Neural progenitor cell (in vitro differentiated cells): Measurements from ENCODE around the gene WWOX.

Experiments used
- CTCF ChIP-seq: fragments of 200-600 bp; sonication (generic); IDR thresholded peaks from 2 replicates; pipeline ENCODE4 v1.5.1; 2017; ENCODE audit warnings: antibody characterized with exemption, mild to moderate bottlenecking
- EZH2 ChIP-seq: fragments of 200-600 bp; sonication (generic); IDR thresholded peaks from 2 replicates; pipeline ENCODE4 v1.6.1; 2017; ENCODE audit warnings: antibody characterized with exemption, mild to moderate bottlenecking, moderate library complexity
- EZH2phosphoT487 ChIP-seq: fragments of 200-600 bp; sonication (generic); IDR thresholded peaks from 2 replicates; pipeline ENCODE4 v1.6.1; 2017; ENCODE audit warnings: antibody characterized with exemption

- no peak for TF ChIP-seq CTCF
- no peak for TF ChIP-seq EZH2
- TF ChIP-seq EZH2phosphoT487, result no peak
These were observed 547.6 kb downstream of the WWOX start for GRCh38 chr16:78647019-78647418.
